ENCODE data around the gene ZNF830. TPM values are rescaled to one million over a fixed set of nuclear protein-coding genes. Genes with fewer than 3 reads are reported as not detected.

Gene ZNF830
- total RNA-seq, 4 donors from 2014 or later = 5.1 to 14.7 (median 9.1) TPM

- no peaks in the 10 kb centered on the region for H3K9me3 ChIP-seq
- no peak overlapping the region for H3K4me3 ChIP-seq
- 65 to 77% methylated on average over 6 of the region's 6 CpGs for WGBS, 2 donors
- no peak overlapping the region for H3K27ac ChIP-seq
- no peaks in the 10 kb centered on the region for H3K27me3 ChIP-seq
- DNase-seq (ENCODE audit: low spot score in 2 of 2) = no peak
- no peaks in the 10 kb centered on the region for H3K4me1 ChIP-seq
- peaks cover 0 to 96% (median 30%) of the 10 kb centered on the region in 3 donors for H3K36me3 ChIP-seq
- TF ChIP-seq EP300 (IDR thresholded peaks at IDR 0.05) (no peak), POLR2A (IDR thresholded peaks at IDR 0.05) (no peak), CTCF (IDR thresholded peaks at IDR 0.05) (no peak)
These were observed 29.6 kb downstream of the ZNF830 start for GRCh38 chr17:34990921-34991365.

GRCh38 chr17:34991606-34992005 is 30.3 kb downstream of the ZNF830 start:
- no peaks in the 10 kb centered on the region for H3K27me3 ChIP-seq
- no peaks in the 10 kb centered on the region for H3K9me3 ChIP-seq
- no peak for DNase-seq (ENCODE audit: low spot score in 2 of 2)
- H3K4me3 ChIP-seq = no peak overlapping the region
- H3K36me3 ChIP-seq = peaks cover 0 to 96% (median 27%) of the 10 kb centered on the region in 3 donors
- H3K4me1 ChIP-seq = peaks cover 0 to 1% (median 0%) of the 10 kb centered on the region in 4 donors
- 84 to 96% methylated on average over 3 of the region's 3 CpGs for WGBS, 2 donors
- no peak for TF ChIP-seq EP300 (IDR thresholded peaks at IDR 0.05)
- TF ChIP-seq CTCF (IDR thresholded peaks at IDR 0.05) = no peak
- TF ChIP-seq POLR2A (IDR thresholded peaks at IDR 0.05) = no peak
- no peak overlapping the region for H3K27ac ChIP-seq

- 72 to 79% methylated on average over 2 of the region's 2 CpGs for whole genome bisulfite sequencing, 2 donors
- no peak overlapping the region for H3K4me3 ChIP-seq
- TF ChIP-seq EP300 (IDR thresholded peaks at IDR 0.05) (no peak), CTCF (IDR thresholded peaks at IDR 0.05) (no peak), POLR2A (IDR thresholded peaks at IDR 0.05) (no peak)
- H3K27ac ChIP-seq = no peak overlapping the region
- H3K27me3 ChIP-seq = no peaks in the 10 kb centered on the region
- H3K4me1 ChIP-seq = peaks cover 0 to 15% (median 10%) of the 10 kb centered on the region in 4 donors
- H3K9me3 ChIP-seq = no peaks in the 10 kb centered on the region
- H3K36me3 ChIP-seq = peaks cover 0 to 85% (median 27%) of the 10 kb centered on the region in 3 donors
- DNase-seq (ENCODE audit: low spot score in 2 of 2) = no peak
These were observed 31.7 kb downstream of the ZNF830 start for GRCh38 chr17:34993031-34993430.

GRCh38 chr17:34996422-34997285 is 35.3 kb downstream of the ZNF830 start:
- no peak for DNase-seq (ENCODE audit: low spot score in 2 of 2)
- H3K4me3 ChIP-seq = no peak overlapping the region
- TF ChIP-seq POLR2A (IDR thresholded peaks at IDR 0.05) = no peak
- TF ChIP-seq EP300 (IDR thresholded peaks at IDR 0.05) = no peak
- TF ChIP-seq CTCF (IDR thresholded peaks at IDR 0.05) = no peak
- H3K4me1 ChIP-seq = peaks cover 0 to 21% (median 11%) of the 10 kb centered on the region in 4 donors
- H3K27me3 ChIP-seq = no peaks in the 10 kb centered on the region
- H3K9me3 ChIP-seq = no peaks in the 10 kb centered on the region
- peak overlapping the region in 2 of 4 donors; percentile 55 to 68 for H3K27ac ChIP-seq
- H3K36me3 ChIP-seq = peaks cover 0 to 86% (median 7%) of the 10 kb centered on the region in 3 donors
- WGBS, 2 donors = 69 to 87% methylated on average over 3 of the region's 3 CpGs

GRCh38 chr17:34997355-34997862 is 36.1 kb downstream of the ZNF830 start:
- Histone ChIP-seq H3K4me3 (no peak overlapping the region), H3K27me3 (no peaks in the 10 kb centered on the region), H3K9me3 (no peaks in the 10 kb centered on the region), H3K27ac (peak overlapping the region in 2 of 4 donors; percentile 55 to 68), H3K4me1 (peaks cover 0 to 21% (median 11%) of the 10 kb centered on the region in 4 donors), H3K36me3 (peaks cover 0 to 86% (median 3%) of the 10 kb centered on the region in 3 donors)
- TF ChIP-seq POLR2A (IDR thresholded peaks at IDR 0.05) (no peak), EP300 (IDR thresholded peaks at IDR 0.05) (no peak), CTCF (IDR thresholded peaks at IDR 0.05) (no peak)
- 28 to 31% methylated on average over 11 of the region's 11 CpGs for WGBS, 2 donors
- peak in 1 of 2 donors; percentile 28 for DNase-seq (ENCODE audit: low spot score in 2 of 2)

Data from tibial nerve (tissue), 4 donors.